Limb (tissue), 2 donors: Measurements from ENCODE around the gene CYP2A7.
"Not testable (repeated sequence)": the region's sequence is repeated elsewhere in the genome, so short reads cannot be mapped to it uniquely, and the experiment has no call there.

Source experiments
- DNase-seq, 2 donors: peaks; one replicate each; pipeline ENCODE4 v3.0.0-alpha.2; 2016; ENCODE audit errors: extremely low spot score in 2 of 2

The CYP2A7 gene

DNA sequence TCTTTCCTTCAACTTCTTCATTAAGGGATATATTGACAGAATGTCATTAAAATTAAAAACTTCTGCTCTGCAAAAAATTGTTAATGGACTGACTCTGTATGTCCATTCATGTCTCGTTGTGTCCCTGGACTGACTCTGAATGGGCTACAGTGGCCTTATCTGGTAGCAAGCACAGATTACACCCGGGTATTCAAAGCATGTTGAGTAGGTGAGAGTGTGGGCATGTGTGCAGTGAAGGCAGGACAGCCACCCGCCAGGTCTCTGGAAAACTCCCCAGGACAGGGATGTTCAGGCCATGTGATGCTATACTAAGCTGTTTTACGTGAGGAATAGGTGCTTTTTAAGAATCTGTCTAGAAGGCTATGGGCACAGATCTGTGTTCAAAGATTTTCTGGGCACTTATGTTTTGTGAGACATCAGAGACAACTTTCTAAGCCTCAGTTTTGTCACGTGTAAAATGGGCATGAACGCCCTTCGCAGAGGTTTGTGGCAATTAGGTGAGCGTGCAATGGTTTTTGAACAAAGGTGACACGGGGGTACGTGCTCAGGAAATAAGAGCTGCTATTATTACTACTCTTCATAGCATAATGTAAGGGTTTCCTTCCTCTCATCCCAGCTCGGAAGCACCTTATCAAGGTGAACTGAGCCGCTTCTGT is 38.9 kb downstream of the CYP2A7 start:
- not testable (repeated sequence) for DNase-seq

DNA sequence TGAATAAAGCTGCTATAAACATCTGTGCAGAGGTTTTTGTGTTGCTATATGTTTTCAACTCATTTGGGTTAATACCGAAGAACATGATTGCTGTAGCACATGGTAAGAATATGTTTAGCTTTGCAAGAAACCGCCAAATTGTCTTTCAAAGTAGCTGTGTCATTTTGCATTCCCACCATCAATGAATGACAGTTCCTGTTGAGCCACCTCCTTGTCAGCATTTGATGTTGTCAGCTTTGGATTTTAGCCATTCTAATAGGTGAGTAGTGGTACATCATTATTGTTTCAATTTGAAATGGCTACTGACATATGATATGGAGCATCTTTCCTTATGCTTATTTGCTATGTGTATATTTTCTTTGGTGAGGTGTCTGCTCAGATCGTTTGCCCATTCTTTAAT is 40.0 kb downstream of the CYP2A7 start:
- not testable (repeated sequence) for DNase-seq

DNA sequence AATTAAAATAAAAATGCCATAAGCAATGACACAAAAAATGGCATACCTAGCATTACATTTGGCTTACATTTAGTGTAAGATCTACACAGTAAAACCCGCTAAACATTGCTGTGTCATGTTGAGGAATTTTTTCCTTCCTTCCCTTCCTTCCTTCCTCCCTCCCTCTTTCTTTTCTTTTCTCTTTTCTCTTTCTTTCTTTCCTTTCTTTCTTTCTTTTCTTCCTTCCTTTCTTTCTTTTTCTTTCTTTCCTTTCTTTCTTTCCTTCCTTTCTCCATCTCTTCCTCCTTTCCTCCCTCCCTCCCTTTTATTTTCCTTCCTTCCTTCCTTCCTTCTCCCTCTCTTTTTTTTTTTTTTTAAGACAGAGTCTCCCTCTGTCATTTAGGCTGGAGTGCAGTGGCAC is 43.6 kb downstream of the CYP2A7 start:
- not testable (repeated sequence) for DNase-seq

DNA sequence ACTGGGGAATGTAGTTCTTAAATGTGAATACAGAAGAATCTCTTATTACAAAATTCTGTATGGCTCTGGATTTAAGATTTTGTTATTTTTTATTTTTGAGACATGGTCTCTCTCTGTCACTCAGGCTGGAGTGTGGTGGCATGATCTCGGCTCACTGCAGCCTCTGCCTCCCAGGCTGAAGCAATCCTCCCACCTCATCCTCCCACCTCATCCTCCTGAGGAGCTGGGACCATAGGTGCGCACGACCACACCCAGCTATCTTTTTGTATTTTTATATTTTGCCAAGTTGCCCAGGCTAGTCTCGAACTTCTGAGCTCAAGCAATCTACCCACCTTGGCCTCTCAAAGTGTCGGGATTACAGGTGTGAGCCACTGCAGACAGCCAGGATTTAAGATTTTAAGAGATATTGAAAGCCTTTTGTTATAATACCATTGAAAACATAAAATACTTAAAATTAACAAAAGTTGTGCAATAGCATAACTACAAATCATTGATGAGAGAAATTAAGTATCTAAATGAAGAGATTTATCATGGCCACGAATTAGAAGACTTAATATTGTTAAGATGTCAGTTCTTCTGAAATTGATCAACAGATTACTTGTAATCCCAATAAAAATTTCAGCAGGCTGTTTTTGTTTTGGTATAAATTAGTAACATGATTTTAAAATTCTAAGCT is 45.1 kb downstream of the CYP2A7 start:
- DNase-seq: no peak

DNA sequence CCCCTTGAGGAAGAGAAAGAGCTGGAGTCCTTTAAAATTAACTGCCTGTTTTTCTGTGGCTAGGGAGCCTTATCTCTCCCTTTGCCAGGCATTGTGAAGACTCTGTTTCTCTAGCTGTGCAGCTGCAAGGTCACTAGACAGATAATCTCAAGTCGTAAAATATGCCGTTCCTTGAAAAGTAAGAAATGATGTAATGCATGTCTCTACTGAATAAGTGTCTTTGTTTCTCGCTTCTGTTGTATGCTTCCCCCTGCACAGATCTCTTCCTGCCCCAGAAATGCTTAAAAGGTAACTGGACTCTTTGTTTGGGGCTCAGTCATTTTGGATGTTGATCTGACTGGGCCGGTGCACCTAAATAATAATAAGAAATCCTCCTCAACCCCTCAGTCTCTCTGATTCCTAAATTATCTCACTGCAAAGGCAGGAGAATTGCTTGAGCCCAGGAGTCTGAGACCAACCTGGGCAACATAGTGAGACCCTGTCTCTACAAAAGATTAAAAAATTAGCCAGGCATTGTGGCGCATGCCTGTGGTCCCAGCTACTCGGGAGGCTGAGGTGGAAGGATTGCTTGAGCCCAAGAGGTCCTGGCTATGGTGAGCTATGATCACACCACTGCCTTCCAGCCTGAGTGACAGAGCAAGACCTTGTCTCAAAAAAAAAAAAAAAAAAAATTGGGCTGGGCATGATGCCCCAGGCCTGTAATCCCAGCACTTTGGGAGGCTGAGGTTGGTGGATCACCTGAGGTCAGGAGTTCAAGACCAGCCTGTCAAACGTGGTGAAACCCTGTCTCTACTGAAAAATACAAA is 48.1 kb downstream of the CYP2A7 start:
- not testable (repeated sequence) for DNase-seq

DNA sequence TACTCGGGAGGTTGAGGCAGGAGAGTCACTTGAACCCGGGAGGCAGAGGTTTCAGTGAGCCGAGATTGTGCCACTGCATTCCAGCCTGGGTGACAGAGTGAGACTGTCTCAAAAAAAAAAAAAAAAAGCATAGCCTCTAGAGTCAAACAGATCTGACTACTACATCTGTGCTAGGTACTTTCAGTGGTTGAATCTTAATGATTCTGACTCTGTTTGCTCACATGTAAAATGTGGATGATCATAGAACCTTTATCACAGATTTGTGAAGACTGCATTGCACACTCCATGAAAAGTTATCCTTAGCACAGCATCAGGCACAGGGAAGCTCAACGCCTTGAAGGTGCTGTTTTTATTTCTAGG is 49.6 kb downstream of the CYP2A7 start:
- DNase-seq: not testable (repeated sequence)

DNA sequence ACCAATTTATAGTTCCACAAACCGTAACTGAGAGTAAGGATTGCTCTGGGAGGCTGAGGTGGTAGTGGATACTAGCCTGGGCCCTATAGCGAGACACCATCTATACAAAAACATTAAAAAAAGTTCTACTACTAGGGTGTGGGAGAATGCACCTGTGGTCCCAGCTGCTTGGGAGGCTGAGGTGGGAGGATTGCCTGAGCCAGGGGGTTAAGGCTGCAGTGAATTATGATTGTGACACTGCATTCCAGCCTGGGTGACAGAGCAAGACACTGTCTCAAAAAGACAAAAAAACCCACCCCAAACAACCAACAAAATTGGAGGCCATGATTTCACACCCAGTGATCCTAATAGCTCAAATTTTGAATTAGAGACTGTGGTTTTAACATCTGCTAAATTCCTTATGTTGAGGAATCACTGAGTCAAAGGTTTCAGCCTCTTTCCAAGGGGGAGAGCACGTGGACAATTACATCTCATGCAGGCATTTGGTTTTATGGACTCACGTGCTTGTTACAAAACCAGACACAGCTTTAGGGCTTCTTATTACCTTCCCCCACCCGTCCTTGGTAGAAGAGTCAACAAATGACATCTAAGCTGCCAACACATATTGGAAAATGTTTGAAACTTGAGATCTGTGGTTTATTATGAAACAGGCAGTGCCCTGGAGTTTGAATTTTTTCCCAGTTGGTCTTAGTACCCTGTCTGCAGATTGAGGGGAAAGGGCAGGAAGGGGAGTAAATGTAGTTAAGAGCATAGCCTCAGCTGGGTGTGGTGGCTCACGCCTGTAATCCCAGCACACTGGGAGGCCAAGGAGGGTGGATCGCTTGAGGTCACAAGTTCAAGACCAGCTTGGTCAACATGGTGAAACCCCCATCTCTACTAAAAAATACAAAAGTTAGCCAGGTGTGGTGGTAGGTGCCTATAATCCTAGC is 50.3 kb downstream of the CYP2A7 start:
- no peak for DNase-seq

DNA sequence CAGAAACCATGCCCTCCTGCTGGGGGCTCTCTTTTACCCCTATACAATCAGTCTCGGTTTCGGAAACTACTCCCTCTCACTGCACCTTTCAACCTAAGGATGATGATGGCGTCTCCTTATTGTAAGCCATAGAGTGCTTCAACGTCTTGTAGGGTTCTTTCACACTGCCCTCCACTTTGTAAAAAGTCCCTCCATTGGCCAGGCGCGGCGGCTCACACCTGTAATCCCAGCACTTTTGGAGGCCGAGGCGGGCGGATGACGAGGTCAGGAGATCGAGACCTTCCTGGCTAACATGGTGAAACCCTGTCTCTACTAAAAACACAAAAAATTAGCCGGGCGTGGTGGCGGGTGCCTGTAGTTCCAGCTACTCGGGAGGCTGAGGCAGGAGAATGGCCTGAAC is 51.3 kb downstream of the CYP2A7 start:
- not testable (repeated sequence) for DNase-seq

DNA sequence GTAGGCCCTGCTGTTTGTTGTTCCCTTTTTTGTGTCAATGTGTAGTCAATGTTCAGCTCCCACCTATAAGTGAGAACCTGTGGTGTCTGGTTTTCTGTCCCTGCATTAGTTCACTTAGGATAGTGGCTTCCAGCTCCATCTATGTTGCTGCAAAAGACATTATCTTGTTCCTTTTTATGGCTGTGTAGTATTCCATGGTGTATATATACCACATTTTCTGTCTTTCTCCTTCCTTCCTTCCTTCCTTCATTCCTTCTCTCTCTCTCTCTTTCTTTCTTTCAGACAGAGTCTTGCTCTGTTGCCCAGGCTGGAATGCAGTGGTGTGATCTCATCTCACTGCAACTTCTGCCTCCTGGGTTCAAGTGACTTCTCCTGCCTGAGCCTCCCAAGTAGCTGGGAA is 52.8 kb downstream of the CYP2A7 start:
- DNase-seq: no peak

DNA sequence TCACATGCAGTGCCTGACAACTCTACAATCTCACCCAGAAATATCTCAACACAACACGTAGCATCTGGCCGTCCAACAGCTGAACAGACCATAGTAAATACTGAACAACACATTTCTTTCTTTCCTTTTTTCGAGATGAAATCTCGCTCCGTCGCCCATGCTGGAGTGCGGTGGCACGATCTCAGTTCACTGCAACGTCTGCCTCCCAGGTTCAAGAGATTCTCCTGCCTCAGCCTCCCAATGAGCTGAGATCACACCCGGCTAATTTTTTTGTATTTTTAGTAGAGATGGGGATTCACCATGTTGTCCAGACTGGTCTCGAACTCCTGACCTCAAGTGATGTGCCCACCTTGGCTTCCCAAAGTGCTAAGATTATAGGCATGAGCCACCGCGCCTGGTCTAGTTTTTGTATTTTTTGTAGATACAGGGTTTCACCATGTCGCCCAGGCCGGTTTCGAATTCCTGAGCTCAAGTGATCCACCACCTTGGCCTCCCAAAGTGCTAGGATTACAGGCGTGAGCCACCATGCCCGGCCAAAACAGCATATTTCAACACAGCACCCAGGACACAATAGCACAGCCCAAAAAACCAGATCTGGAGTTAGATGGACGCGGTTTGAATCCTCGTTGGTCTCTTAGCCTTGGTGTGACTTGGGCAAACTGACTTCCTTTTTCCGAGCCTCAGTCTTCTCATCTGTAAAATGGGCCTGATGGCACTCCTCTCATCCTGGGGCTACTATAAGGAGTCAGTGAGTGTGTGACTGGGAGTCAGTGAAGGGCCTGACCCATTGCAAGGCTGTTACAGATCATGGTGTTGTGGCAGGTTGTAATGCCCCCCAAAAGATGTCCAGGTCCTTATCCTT is 54.4 kb downstream of the CYP2A7 start:
- DNase-seq: peak in 1 of 2 donors; percentile 4

DNA sequence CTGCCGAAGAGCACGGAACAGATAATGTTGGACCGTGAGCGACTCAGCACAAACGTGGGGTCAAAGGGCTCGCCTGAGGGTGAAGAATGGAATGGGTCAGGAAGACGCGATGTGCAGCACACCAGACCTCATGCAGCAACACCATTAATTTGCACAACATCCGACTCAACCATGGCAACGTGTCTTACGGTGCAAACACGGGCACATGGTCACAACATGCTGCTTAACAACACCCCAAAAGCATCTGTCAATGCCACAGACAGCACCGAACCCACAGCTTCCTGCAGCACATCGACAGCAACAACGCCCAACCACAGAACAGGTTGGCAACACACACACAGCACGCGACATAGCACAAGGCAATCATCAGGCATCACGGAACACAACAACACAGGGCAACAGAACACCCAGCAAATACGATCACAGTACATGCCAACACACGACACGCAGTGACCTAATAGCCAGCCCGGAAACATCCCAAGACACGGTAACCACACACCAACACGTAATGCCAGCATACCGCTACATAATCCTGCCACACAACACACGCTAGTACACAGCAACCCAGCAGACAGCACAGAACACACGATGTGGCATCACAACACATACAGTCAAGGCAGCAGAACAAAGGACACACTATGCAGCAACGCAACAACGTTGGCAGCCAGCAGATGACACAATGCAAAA is 55.2 kb downstream of the CYP2A7 start:
- DNase-seq: peak in 1 of 2 donors; percentile 11

DNA sequence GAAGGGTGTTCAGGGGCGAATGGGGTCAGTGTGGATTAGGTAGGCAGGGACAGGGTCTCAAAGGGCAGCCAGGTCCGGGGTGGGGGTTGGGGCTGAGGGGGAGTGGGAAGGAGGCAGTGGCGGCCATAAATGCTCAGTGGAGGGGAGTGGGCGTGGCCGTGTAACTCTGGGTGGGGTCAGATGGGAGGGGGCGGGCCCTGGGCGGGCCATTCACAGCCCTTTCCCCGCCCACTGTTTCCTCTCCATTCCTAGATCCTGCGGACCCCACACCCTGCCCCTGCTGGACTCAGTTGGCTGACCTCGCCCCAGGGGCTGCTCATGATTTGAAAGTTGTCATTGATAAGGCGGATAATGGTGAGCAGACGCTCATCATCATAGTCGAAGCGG is 55.7 kb downstream of the CYP2A7 start:
- DNase-seq: peak in 1 of 2 donors; percentile 1

DNA sequence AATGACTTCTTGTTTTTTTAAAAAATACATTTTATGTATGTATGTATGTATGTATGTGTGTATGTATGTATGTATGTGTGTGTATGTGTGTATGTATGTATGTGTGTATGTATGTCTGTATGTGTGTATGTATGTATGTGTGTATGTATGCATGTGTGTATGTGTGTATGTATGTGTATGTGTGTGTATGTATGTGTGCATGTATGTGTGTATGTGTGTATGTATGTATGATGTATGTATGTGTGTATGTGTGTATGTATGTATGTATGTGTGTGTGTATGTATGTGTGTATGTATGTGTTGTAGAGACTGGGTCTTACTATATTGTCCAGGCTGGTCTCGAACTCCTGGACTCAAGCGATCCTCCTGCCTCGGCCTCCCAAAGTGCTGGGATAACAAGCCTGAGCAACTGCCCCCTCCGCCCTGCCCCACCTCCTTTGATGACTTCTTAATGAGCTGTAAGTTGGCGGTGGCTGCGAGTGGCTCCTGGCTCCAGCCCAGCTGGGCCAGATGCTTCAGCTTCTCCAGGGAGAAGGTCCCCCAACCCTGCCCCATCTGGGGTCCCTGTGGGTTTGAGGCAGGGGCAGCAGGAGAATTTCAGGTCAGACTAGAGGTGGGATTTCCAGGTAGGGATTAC is 56.5 kb downstream of the CYP2A7 start:
- DNase-seq: not testable (repeated sequence)
